Endothelial cell of umbilical vein (primary cell): Measurements from ENCODE around the gene CTSW. TPM values are rescaled to one million over a fixed set of nuclear protein-coding genes. Genes with fewer than 3 reads are reported as not detected.

Experiments used
- BruUV-seq: library from RNA; stranded (reverse); fragments of 400-500 nt; replicated peaks from 2 replicates; lab custom pipeline; 2021; lab: Mats Ljungman, UMichigan
- CTCF ChIA-PET: fragments of 300-600, 350-600 bp; sonication (Branson Sonifier 250); formaldehyde crosslinking; loops from one replicate; lab custom pipeline; 2021; ENCODE audit warnings: antibody characterized with exemption, inconsistent platforms; lab: Charles Lee
- POLR2A ChIA-PET: fragments of 300-600, 350-600 bp; sonication (Branson Sonifier 250); formaldehyde crosslinking; loops from one replicate; lab custom pipeline; 2021; ENCODE audit warnings: antibody characterized with exemption, inconsistent platforms; lab: Charles Lee
- DNase-seq: peaks from one replicate; pipeline ENCODE4 v3.0.0-alpha.2; 2011; ENCODE audit warnings: low read depth, low spot score
- FAIRE-seq: peaks from 2 replicates; lab custom pipeline; 2011; peaks lifted over from hg19 to GRCh38; lab: Jason Lieb, UNC
- H2AFZ ChIP-seq: 2 replicates; pipeline ENCODE4 v1.6.0; 2012; ENCODE audit warnings: low read depth, low read length, control low read depth, inconsistent platforms
- H3K27ac ChIP-seq: 2 replicates; pipeline ENCODE4 v1.5.1; 2011; ENCODE audit warnings: low read depth, mild to moderate bottlenecking, control low read depth, low read length, moderate library complexity; ENCODE audit not compliant: insufficient read depth
- H3K27me3 ChIP-seq, 2 experiments: 2 replicates each; pipeline versions ENCODE4 v1.6.0 to v1.6.1; 2011; ENCODE audit warnings: low read length in 2 of 2, mixed read lengths in 1 of 2; ENCODE audit not compliant: control insufficient read depth in 2 of 2, insufficient read depth in 2 of 2
- H3K36me3 ChIP-seq, 2 experiments: 2 replicates in 1 of 2; 3 replicates in 1 of 2; pipeline ENCODE4 v1.5.1; 2011; ENCODE audit warnings: low read length in 2 of 2, mild to moderate bottlenecking in 1 of 2, moderate library complexity in 1 of 2; ENCODE audit not compliant: control insufficient read depth in 2 of 2, insufficient read depth in 2 of 2; ENCODE audit errors: extremely low read depth in 1 of 2
- H3K4me1 ChIP-seq: 3 replicates; pipeline ENCODE4 v1.5.1; 2011; ENCODE audit warnings: mild to moderate bottlenecking, low read length; ENCODE audit not compliant: control insufficient read depth, insufficient read depth; ENCODE audit errors: extremely low read depth
- H3K4me2 ChIP-seq: 2 replicates; pipeline ENCODE4 v1.6.1; 2011; ENCODE audit warnings: low read length, control low read depth, mixed read lengths; ENCODE audit not compliant: insufficient read depth
- H3K4me3 ChIP-seq, 3 experiments: fragments of 200-600 bp in 1 of 3; sonication (generic), shearing (Covaris generic) in 1 of 3; replicated peaks in 1 of 3; 2 replicates each; pipeline ENCODE4 v1.5.1; 2011 to 2016; ENCODE audit warnings: control low read depth in 3 of 3, low read length in 3 of 3, mild to moderate bottlenecking in 2 of 3, inconsistent platforms in 1 of 3, low read depth in 1 of 3, moderate library complexity in 1 of 3; ENCODE audit not compliant: insufficient read depth in 1 of 3
- H3K79me2 ChIP-seq: 2 replicates; pipeline ENCODE4 v1.6.0; 2012; ENCODE audit warnings: low read length, inconsistent platforms; ENCODE audit not compliant: control insufficient read depth, insufficient read depth
- H3K9ac ChIP-seq: replicated peaks from 2 replicates; pipeline ENCODE3; 2011; ENCODE audit warnings: low read length, control low read depth; ENCODE audit not compliant: insufficient read depth; ENCODE audit errors: extremely low read depth
- H3K9me1 ChIP-seq: replicated peaks from 3 replicates; pipeline ENCODE4 v1.6.0; 2011; ENCODE audit warnings: mild to moderate bottlenecking, low read length; ENCODE audit not compliant: control insufficient read depth, insufficient read depth; ENCODE audit errors: extremely low read depth
- H3K9me3 ChIP-seq: replicated peaks from 2 replicates; pipeline ENCODE4 v1.5.1; 2012; ENCODE audit warnings: low read length, inconsistent platforms; ENCODE audit not compliant: control insufficient read depth, insufficient read depth
- H4K20me1 ChIP-seq: replicated peaks from 2 replicates; pipeline ENCODE3; 2011; ENCODE audit warnings: mild to moderate bottlenecking, low read length; ENCODE audit not compliant: control insufficient read depth, insufficient read depth; ENCODE audit errors: extremely low read depth
- CTCF ChIP-seq, 2 donors: IDR thresholded peaks; 1 replicate in 1 of 2; 2 replicates in 1 of 2; pipeline ENCODE4 v1.5.1; 2011; ENCODE audit warnings: low read length in 2 of 2, mild to moderate bottlenecking in 2 of 2, moderate library complexity in 2 of 2, control low read depth in 1 of 2, inconsistent platforms in 1 of 2, low read depth in 1 of 2; ENCODE audit not compliant: insufficient read depth in 1 of 2; ENCODE audit errors: extremely low read depth in 1 of 2
- GATA2 ChIP-seq: IDR thresholded peaks from 2 replicates; pipeline ENCODE4 v1.7.0; 2011; ENCODE audit warnings: low read depth, mild to moderate bottlenecking, moderate library complexity, mixed read lengths, low read length; ENCODE audit not compliant: insufficient read length, insufficient read depth
- MAX ChIP-seq: IDR thresholded peaks from 2 replicates; pipeline ENCODE4 v1.6.1; 2011; ENCODE audit not compliant: insufficient read depth, insufficient read length
- MYC ChIP-seq: IDR thresholded peaks from one replicate; pipeline ENCODE4 v1.6.1; 2011; ENCODE audit warnings: mild to moderate bottlenecking, low read depth, low read length
- POLR2A ChIP-seq: IDR thresholded peaks from 2 replicates; pipeline ENCODE4 v1.6.1; 2012; ENCODE audit warnings: low read depth, mild to moderate bottlenecking, control low read depth, low read length
- POLR2AphosphoS5 ChIP-seq: IDR thresholded peaks from 2 replicates; pipeline ENCODE4 v1.6.1; 2012; ENCODE audit warnings: low read depth, mild to moderate bottlenecking, control low read depth, low read length, moderate library complexity; ENCODE audit not compliant: insufficient read depth
- dilution Hi-C: fragments of 300-500 bp; cut with MboI; formaldehyde crosslinking; loops from one replicate; pipeline ENCODE4 v1.15.0; 2019; ENCODE audit warnings: low sequenced_read_pairs; ENCODE audit not compliant: extremely low pct_ligation_motif_present
- intact Hi-C: fragments of 100-400 bp; cut with micrococcal nuclease; formaldehyde crosslinking; loops from one replicate; pipeline ENCODE4 v1.10.0; 2022
- polyA plus RNA-seq, 4 experiments: library from polyadenylated mRNA; depleted of rRNA in 3 of 4; stranded (reverse) in 3 of 4; unstranded in 1 of 4; fragments of >200 nt; gene quantifications; 2 replicates each; pipeline versions ENCODE4 v1.2.1 to v1.2.3, GENCODE V29; 2011 to 2012; ENCODE audit warnings: missing spikeins in 1 of 4
- total RNA-seq: library from RNA; stranded (reverse); gene quantifications from 2 replicates; pipeline ENCODE4 v1.2.3, GENCODE V29; 2021

Gene CTSW
- total and polyA plus RNA-seq, 2 donors (not counting 3 experiments of a cell fraction or from before 2014, with no cell fraction given), result not detected

DNA sequence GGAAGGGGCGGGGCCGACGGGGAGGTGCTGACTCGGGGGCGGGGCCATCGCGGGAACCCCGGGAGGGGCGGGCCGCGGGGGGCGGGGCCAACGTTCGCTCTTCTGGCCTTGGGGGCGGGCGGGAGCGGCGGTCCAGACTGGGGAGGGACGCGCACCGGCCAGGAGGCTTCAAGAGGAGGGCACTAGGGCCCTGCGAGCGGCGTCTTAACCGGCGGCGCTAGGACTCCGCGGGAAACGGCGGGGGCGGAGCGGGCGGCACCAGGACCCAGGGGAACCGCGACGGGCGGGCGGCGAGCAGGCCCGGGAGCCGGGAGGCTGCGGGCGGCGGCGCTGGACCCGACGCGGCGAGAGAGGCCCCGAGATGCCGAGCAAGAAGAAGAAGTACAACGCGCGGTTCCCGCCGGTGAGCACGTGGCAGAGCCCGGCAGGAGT, 39.5 kb downstream of the CTSW start, which contains the start of gene DRAP1:
TSS of gene DRAP1 (plus strand) at position 286 of the 432 bp plus-strand sequence. CDS start at position 362, 76 bp downstream.
- CTCF ChIA-PET, result interaction anchor here (1.0 to 4.9 kb wide), 3 partner anchors 14 to 31 kb away, joined by 3 to 73 read pairs (median 4); partner anchors contain the start of genes CCDC85B and FIBP
- Histone ChIP-seq H2AFZ (peak within 1 kb of the TSS; percentile 77), H3K9me1 (no peaks in the 10 kb centered on the region), H3K9me3 (no peaks in the 10 kb centered on the region), H3K4me2 (peak within 1 kb of the TSS; percentile 79), H3K79me2 (peaks cover 37% of the 10 kb centered on the region), H3K4me3 (peak within 1 kb of the TSS; percentile 70 to 90 (median 71)), H3K27me3 (no peaks in the 10 kb centered on the region), H3K36me3 (peaks cover 6 to 9% of the 10 kb centered on the region in 2 experiments), H4K20me1 (no peaks in the 10 kb centered on the region), H3K4me1 (peaks cover 49% of the 10 kb centered on the region), H3K9ac (peak within 1 kb of the TSS; percentile 92), H3K27ac (peak within 1 kb of the TSS; percentile 92)
- FAIRE-seq, result peak; percentile 86
- peak; percentile 97 for DNase-seq
- TF ChIP-seq MYC (no peak), POLR2A (peak; percentile 23), POLR2AphosphoS5 (peak; percentile 67), MAX (peak; percentile 12)
- POLR2A ChIA-PET, result interaction anchor here (2.1 kb wide), 1 partner anchor 29 kb away, joined by 7 read pairs; the partner anchor contains the start of gene CCDC85B
- BruUV-seq, result no TSS peak
- dilution Hi-C loops, result no loop called here
- intact Hi-C loops, result loop anchor here (1.0 to 5.0 kb wide), 5 partner anchors 31 to 133 kb away; partner anchors contain the start of genes BANF1, EIF1AD, FIBP and SART1

DNA sequence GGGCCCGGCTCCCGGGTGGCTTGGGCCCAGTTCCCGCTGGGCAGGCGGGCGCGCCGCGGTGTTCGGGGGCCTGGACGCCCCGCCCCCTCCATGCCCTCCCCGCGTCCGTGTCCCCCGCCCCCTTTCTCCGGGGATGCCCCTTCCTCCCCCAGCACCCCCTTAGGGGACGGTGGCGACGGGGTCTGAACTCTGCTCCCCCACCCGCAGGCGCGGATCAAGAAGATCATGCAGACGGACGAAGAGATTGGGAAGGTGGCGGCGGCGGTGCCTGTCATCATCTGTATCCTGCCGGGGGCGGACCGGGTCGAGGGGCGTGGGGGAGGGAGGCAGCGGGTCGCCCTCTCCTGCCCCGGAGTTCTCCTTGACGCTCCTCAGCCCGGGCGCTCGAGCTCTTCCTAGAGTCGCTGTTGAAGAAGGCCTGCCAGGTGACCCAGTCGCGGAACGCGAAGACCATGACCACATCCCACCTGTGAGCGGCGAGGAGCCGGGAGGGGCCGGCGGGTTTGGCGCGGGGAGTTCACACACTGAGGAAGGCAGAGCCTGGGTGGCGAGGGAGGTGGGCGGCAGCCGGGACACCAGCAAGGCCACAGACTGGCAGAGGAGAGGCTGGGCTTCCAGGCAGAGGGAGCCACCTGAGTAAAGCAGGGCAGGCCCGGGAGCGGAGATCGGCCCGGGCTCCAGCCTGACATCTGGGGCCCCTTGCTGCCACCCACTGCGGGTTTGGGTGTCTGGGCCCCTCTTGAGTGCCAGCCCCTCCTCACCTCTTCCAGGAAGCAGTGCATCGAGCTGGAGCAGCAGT, 40.1 kb downstream of the CTSW start:
- H2AFZ ChIP-seq, result peak overlapping the region; percentile 77
- H3K79me2 ChIP-seq, result peaks cover 37% of the 10 kb centered on the region
- H3K9me1 ChIP-seq, result no peaks in the 10 kb centered on the region
- ChIA-PET POLR2A (no interaction called here), CTCF (interaction anchor here (1.0 to 1.4 kb wide), 3 partner anchors 13 to 35 kb away, joined by 3 to 4 read pairs (median 3); partner anchors contain the start of gene FIBP)
- peak; percentile 32 for DNase-seq
- no peaks in the 10 kb centered on the region for H4K20me1 ChIP-seq
- TF ChIP-seq POLR2AphosphoS5, result peak; percentile 5
- no peak for TF ChIP-seq MAX
- TF ChIP-seq MYC, result no peak
- no peak for TF ChIP-seq GATA2
- TF ChIP-seq CTCF (IDR thresholded peaks at IDR 0.05; ENCODE audit: extremely low read depth in 1 of 2, insufficient read depth in 1 of 2, low read depth in 1 of 2, low read length in 2 of 2), result no peak
- peak; percentile 10 for TF ChIP-seq POLR2A
- H3K9ac ChIP-seq, result peak overlapping the region; percentile 40
- peak overlapping the region; percentile 63 to 84 (median 70) for H3K4me3 ChIP-seq
- H3K9me3 ChIP-seq, result no peaks in the 10 kb centered on the region
- BruUV-seq, result no TSS peak
- H3K27me3 ChIP-seq, result no peaks in the 10 kb centered on the region
- dilution Hi-C loops (no loop called here), intact Hi-C loops (loop anchor here (1.0 to 5.0 kb wide), 5 partner anchors 31 to 133 kb away; partner anchors contain the start of genes BANF1, EIF1AD, FIBP and SART1)
- H3K4me2 ChIP-seq, result peak overlapping the region; percentile 79
- peaks cover 46% of the 10 kb centered on the region for H3K4me1 ChIP-seq
- peaks cover 6 to 9% of the 10 kb centered on the region in 2 experiments for H3K36me3 ChIP-seq
- no peak for FAIRE-seq
- H3K27ac ChIP-seq, result no peak overlapping the region
